ENCODE measurements around the gene GAPDH.
A peak's percentile ranks its signal among the peaks of the same experiment; 100 is the strongest.

The GAPDH gene

GRCh38 chr12:6527711-6528110, 6.6 kb upstream of the GAPDH start:
- ChIA-PET CTCF (interaction anchor here (6.2 kb wide), 1 partner anchor 11 kb away, joined by 33 read pairs; no protein-coding TSS in a partner anchor), POLR2A (no interaction called here)
- no peak for DNase-seq (ENCODE audit: extremely low spot score)

GRCh38 chr12:6528539-6529235, 5.6 kb upstream of the GAPDH start:
- ChIA-PET CTCF (interaction anchor here (1.0 to 6.2 kb wide), 3 partner anchors 10 to 116 kb away, joined by 3 to 33 read pairs (median 3); no protein-coding TSS in a partner anchor), POLR2A (no interaction called here)
- TF ChIP-seq CTCF (IDR thresholded peaks at IDR 0.05; ENCODE audit: control extremely low read depth, extremely low read depth, low read depth, missing control alignments): no peak
- DNase-seq (ENCODE audit: extremely low spot score): no peak

More at GRCh38 chr12:6527711-6528110, 6.6 kb upstream of the GAPDH start:
- TF ChIP-seq CTCF (IDR thresholded peaks at IDR 0.05; ENCODE audit: control extremely low read depth, extremely low read depth, low read depth, missing control alignments): no peak

- ChIA-PET CTCF (interaction anchor here (1.0 to 6.2 kb wide), 3 partner anchors 9 to 115 kb away, joined by 3 to 33 read pairs (median 3); no protein-coding TSS in a partner anchor), POLR2A (no interaction called here)
- no peak for TF ChIP-seq CTCF (IDR thresholded peaks at IDR 0.05; ENCODE audit: control extremely low read depth, extremely low read depth, low read depth, missing control alignments)
- no peak for DNase-seq (ENCODE audit: extremely low spot score)
These were observed 5.0 kb upstream of the GAPDH start for GRCh38 chr12:6529291-6529737.

- POLR2A ChIA-PET: interaction anchor here (2.6 kb wide), 1 partner anchor 60 kb away, joined by 21 read pairs; the partner anchor contains the start of gene VAMP1
- no peak for DNase-seq (ENCODE audit: extremely low spot score)
- CTCF ChIA-PET: interaction anchor here (1.1 to 6.2 kb wide), 5 partner anchors 8 to 65 kb away, joined by 3 to 33 read pairs (median 3); no protein-coding TSS in a partner anchor
- TF ChIP-seq CTCF (IDR thresholded peaks at IDR 0.05; ENCODE audit: control extremely low read depth, extremely low read depth, low read depth, missing control alignments): no peak
These were observed 3.6 kb upstream of the GAPDH start for GRCh38 chr12:6530576-6531260.

- ChIA-PET POLR2A (interaction anchor here (0.6 to 2.6 kb wide), 4 partner anchors 62 to 335 kb away, joined by 3 to 21 read pairs (median 5); partner anchors contain the start of genes CD27, TPI1 and VAMP1), CTCF (interaction anchor here (0.7 to 3.2 kb wide), 9 partner anchors 9 to 221 kb away, joined by 3 to 13 read pairs (median 4); partner anchors contain the start of genes MLF2, NOP2 and TAPBPL)
- peak; percentile 81 for DNase-seq (ENCODE audit: extremely low spot score)
- TF ChIP-seq CTCF (IDR thresholded peaks at IDR 0.05; ENCODE audit: control extremely low read depth, extremely low read depth, low read depth, missing control alignments): no peak
These were observed 2.0 kb upstream of the GAPDH start for GRCh38 chr12:6532051-6532926.
